HG02885 (cell line): ENCODE results near the gene NEAT1.

Source experiments
- ATAC-seq: cut with Tn5 transposase; IDR thresholded peaks from one replicate; pipeline ENCODE4 v1.9.1; 2021; ENCODE audit warnings: mild to moderate bottlenecking; ENCODE audit not compliant: unreplicated experiment, poor library complexity

Gene NEAT1

DNA sequence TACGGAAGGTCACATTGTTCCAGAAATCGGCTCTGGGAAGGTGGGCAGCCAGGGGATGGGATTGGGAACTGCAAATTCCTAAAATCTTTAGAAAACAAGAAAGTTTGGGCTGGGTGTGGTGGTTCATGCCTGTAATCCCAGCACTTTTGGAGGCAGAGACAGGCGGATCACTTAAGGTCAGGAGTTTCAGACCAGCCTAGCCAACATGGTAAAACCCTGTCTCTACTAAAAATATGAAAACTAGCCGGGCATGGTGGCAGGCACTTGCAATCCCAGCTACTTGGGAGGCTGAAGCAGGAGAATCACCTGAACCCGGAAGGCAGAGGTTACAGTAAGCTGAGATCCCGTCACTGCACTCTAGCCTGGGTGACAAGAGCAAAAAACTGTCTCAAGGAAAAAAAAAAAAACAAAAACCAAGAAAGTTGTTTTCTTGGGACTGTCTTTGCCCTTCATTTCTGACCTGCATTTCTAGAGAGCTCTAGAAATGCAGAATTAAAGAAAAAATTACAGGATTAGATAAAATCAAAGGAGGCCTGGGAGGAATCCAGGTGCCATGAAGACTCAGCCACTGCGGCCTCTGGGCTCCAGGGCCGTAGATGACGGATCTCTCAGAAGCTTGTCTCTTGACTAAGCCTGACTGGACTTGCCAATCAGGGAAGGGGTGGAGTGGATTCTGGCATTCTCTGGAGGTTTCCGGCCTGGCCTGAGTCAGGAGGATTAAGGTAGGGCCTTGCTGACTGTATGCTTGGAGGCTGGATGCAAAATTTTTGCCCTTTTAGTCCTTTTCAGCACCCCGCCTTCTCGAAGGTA is 71.0 kb downstream of the NEAT1 start:
- no peak for ATAC-seq
